ENCODE measurements around the gene SPECC1. TPM values are rescaled to one million over a fixed set of nuclear protein-coding genes. Genes with fewer than 3 reads are reported as not detected.
A peak's percentile ranks its signal among the peaks of the same experiment; 100 is the strongest.
"Not testable (repeated sequence)": the region's sequence is repeated elsewhere in the genome, so short reads cannot be mapped to it uniquely, and the experiment has no call there.

Gene SPECC1
- total RNA-seq, 1 donor from 2014 or later = 76.4 TPM

GRCh38 chr17:20157001-20157310, 147.8 kb downstream of the SPECC1 start:
- no peaks in the 10 kb centered on the region for H3K9me3 ChIP-seq
- H3K27me3 ChIP-seq = no peaks in the 10 kb centered on the region
- no peak for TF ChIP-seq CTCF (IDR thresholded peaks at IDR 0.05)
- peaks cover 5 to 6% of the 10 kb centered on the region in 2 donors for H3K4me1 ChIP-seq
- peak overlapping the region in 1 of 2 donors; percentile 87 for H3K27ac ChIP-seq
- no peaks in the 10 kb centered on the region for H3K36me3 ChIP-seq
- peak overlapping the region; percentile 58 to 72 for H3K4me3 ChIP-seq
- no peak for DNase-seq (ENCODE audit: low spot score in 2 of 2)
- intact Hi-C loops (cut with DNase I) = no loop called here

GRCh38 chr17:20158580-20158979, 149.4 kb downstream of the SPECC1 start:
- H3K4me1 ChIP-seq = peaks cover 5 to 6% of the 10 kb centered on the region in 2 donors
- H3K36me3 ChIP-seq = no peaks in the 10 kb centered on the region
- no peaks in the 10 kb centered on the region for H3K27me3 ChIP-seq
- intact Hi-C loops (cut with DNase I) = no loop called here
- no peaks in the 10 kb centered on the region for H3K9me3 ChIP-seq
- no peak for TF ChIP-seq CTCF (IDR thresholded peaks at IDR 0.05)
- no peak overlapping the region for H3K27ac ChIP-seq
- DNase-seq (ENCODE audit: low spot score in 2 of 2) = no peak
- no peak overlapping the region for H3K4me3 ChIP-seq

GRCh38 chr17:20159406-20160069, 150.4 kb downstream of the SPECC1 start:
- Histone ChIP-seq H3K27ac (no peak overlapping the region), H3K36me3 (no peaks in the 10 kb centered on the region), H3K4me1 (peaks cover 5 to 6% of the 10 kb centered on the region in 2 donors), H3K27me3 (no peaks in the 10 kb centered on the region), H3K4me3 (no peak overlapping the region), H3K9me3 (no peaks in the 10 kb centered on the region)
- intact Hi-C loops (cut with DNase I) = no loop called here
- DNase-seq (ENCODE audit: low spot score in 2 of 2) = no peak
- no peak for TF ChIP-seq CTCF (IDR thresholded peaks at IDR 0.05)

- H3K27me3 ChIP-seq; H3K4me3 ChIP-seq; intact Hi-C loops (cut with DNase I); H3K27ac ChIP-seq; H3K4me1 ChIP-seq; H3K9me3 ChIP-seq; DNase-seq (ENCODE audit: low spot score in 2 of 2); H3K36me3 ChIP-seq: not testable (repeated sequence)
These were observed 156.4 kb downstream of the SPECC1 start for GRCh38 chr17:20165516-20165915.

- no peak overlapping the region for H3K4me3 ChIP-seq
- no peaks in the 10 kb centered on the region for H3K9me3 ChIP-seq
- TF ChIP-seq CTCF (IDR thresholded peaks at IDR 0.05) = no peak
- no peak for DNase-seq (ENCODE audit: low spot score in 2 of 2)
- no peaks in the 10 kb centered on the region for H3K27me3 ChIP-seq
- no peaks in the 10 kb centered on the region for H3K36me3 ChIP-seq
- peaks cover 0 to 16% of the 10 kb centered on the region in 2 donors for H3K4me1 ChIP-seq
- intact Hi-C loops (cut with DNase I) = no loop called here
- H3K27ac ChIP-seq = no peak overlapping the region
These were observed 160.9 kb downstream of the SPECC1 start for GRCh38 chr17:20170085-20170484.

GRCh38 chr17:20171741-20172365, 162.7 kb downstream of the SPECC1 start:
- H3K9me3 ChIP-seq = no peaks in the 10 kb centered on the region
- intact Hi-C loops (cut with DNase I) = no loop called here
- no peak for DNase-seq (ENCODE audit: low spot score in 2 of 2)
- H3K27me3 ChIP-seq = no peaks in the 10 kb centered on the region
- H3K4me3 ChIP-seq = no peak overlapping the region
- H3K27ac ChIP-seq = peak overlapping the region in 1 of 2 donors; percentile 61
- peaks cover 0 to 16% of the 10 kb centered on the region in 2 donors for H3K4me1 ChIP-seq
- TF ChIP-seq CTCF (IDR thresholded peaks at IDR 0.05) = no peak
- H3K36me3 ChIP-seq = no peaks in the 10 kb centered on the region

Data from ascending aorta (tissue), 2 donors.